OCI-LY7 (cell line): ENCODE results near the gene TMEM95. TPM values are rescaled to one million over a fixed set of nuclear protein-coding genes. Genes with fewer than 3 reads are reported as not detected.
A peak's percentile ranks its signal among the peaks of the same experiment; 100 is the strongest.

Experiments
- BruUV-seq: library from RNA; stranded (reverse); fragments of 400-500 nt; replicated peaks from 2 replicates; lab custom pipeline; 2021; lab: Mats Ljungman, UMichigan
- CTCF ChIA-PET: fragments of 300-600 bp; sonication (Branson Sonifier 250); formaldehyde crosslinking; loops from one replicate; lab custom pipeline; 2022; ENCODE audit warnings: antibody characterized with exemption; ENCODE audit not compliant: unreplicated experiment; lab: Charles Lee
- POLR2A ChIA-PET: fragments of 300-600 bp; sonication (Branson Sonifier 250); formaldehyde crosslinking; loops from one replicate; lab custom pipeline; 2022; ENCODE audit warnings: antibody characterized with exemption; lab: Charles Lee
- DNase-seq: peaks from one replicate; pipeline ENCODE4 v3.0.0-alpha.2; 2015; ENCODE audit warnings: low spot score
- H2AFZ ChIP-seq: fragments of 200-600 bp; sonication (generic), shearing (Covaris generic); 2 replicates; pipeline ENCODE4 v1.6.1; 2014; ENCODE audit warnings: mild to moderate bottlenecking, antibody characterized with exemption, low read length, moderate library complexity
- H3K27ac ChIP-seq: fragments of 200-600 bp; sonication (generic); 2 replicates; pipeline ENCODE4 v1.5.1; 2014; ENCODE audit warnings: mixed run types, low read depth, mild to moderate bottlenecking, moderate library complexity, low read length, inconsistent platforms; ENCODE audit not compliant: poor library complexity, severe bottlenecking
- H3K36me3 ChIP-seq: fragments of 200-600 bp; sonication (generic); 2 replicates; pipeline ENCODE4 v1.6.1; 2014; ENCODE audit warnings: mild to moderate bottlenecking, antibody characterized with exemption, low read length, moderate library complexity, mixed read lengths; ENCODE audit not compliant: insufficient read depth
- H3K4me1 ChIP-seq: fragments of 200-600 bp; sonication (generic); 2 replicates; pipeline ENCODE4 v1.5.1; 2014; ENCODE audit warnings: mild to moderate bottlenecking, low read length; ENCODE audit not compliant: insufficient read depth, poor library complexity, severe bottlenecking
- H3K4me2 ChIP-seq: fragments of 200-600 bp; sonication (generic); 2 replicates; pipeline ENCODE4 v1.6.1; 2014; ENCODE audit warnings: mild to moderate bottlenecking, low read length
- H3K4me3 ChIP-seq: fragments of 200-600 bp; sonication (generic); 2 replicates; pipeline ENCODE4 v1.5.1; 2014; ENCODE audit warnings: mild to moderate bottlenecking, low read depth, low read length; ENCODE audit not compliant: poor library complexity, severe bottlenecking
- H3K79me2 ChIP-seq: fragments of 200-600 bp; sonication (generic); 2 replicates; pipeline ENCODE4 v1.6.1; 2016; ENCODE audit warnings: low read depth, mild to moderate bottlenecking, low read length, moderate library complexity, mixed read lengths; ENCODE audit not compliant: insufficient read depth
- H3K9me2 ChIP-seq: fragments of 200-600 bp; sonication (generic); 2 replicates; pipeline ENCODE4 v1.6.1; 2016; ENCODE audit warnings: mild to moderate bottlenecking, low read length, mixed read lengths; ENCODE audit not compliant: insufficient read depth
- H3K9me3 ChIP-seq: fragments of 200-600 bp; sonication (generic); 2 replicates; pipeline ENCODE4 v1.6.1; 2014; ENCODE audit warnings: mild to moderate bottlenecking, mixed run types, low read length, mixed read lengths
- H4K20me1 ChIP-seq: fragments of 200-600 bp; sonication (generic); 2 replicates; pipeline ENCODE4 v1.6.1; 2014; ENCODE audit warnings: mild to moderate bottlenecking, antibody characterized with exemption, low read length, moderate library complexity, mixed read lengths; ENCODE audit not compliant: insufficient read depth
- EZH2phosphoT487 ChIP-seq: fragments of 200-600 bp; sonication (generic); IDR thresholded peaks from 2 replicates; pipeline ENCODE4 v1.6.1; 2018; ENCODE audit warnings: low read depth, borderline replicate concordance, mild to moderate bottlenecking, mixed run types, antibody characterized with exemption, low read length, moderate library complexity, mixed read lengths
- intact Hi-C: fragments of 100-400 bp; cut with micrococcal nuclease; formaldehyde crosslinking; loops from one replicate; pipeline ENCODE4 v1.10.0; 2022; ENCODE audit not compliant: unreplicated experiment
- total RNA-seq, 2 experiments: library from RNA; depleted of rRNA in 1 of 2; stranded (reverse); fragments of >200 nt in 1 of 2; shearing (Covaris generic) in 1 of 2; gene quantifications; 2 replicates each; pipeline ENCODE4 v1.2.3, GENCODE V29; 2014 to 2022
- TF ChIP-seq, protein P1 (sequence below): fragments of 200-600 bp; sonication (generic); conservative IDR thresholded peaks from 2 replicates; pipeline ENCODE4 v1.5.1; 2014; ENCODE audit warnings: mild to moderate bottlenecking, antibody characterized with exemption, low read length, moderate library complexity, mixed read lengths

Gene TMEM95
- total RNA-seq, 2 experiments from 2014 or later, result not detected

DNA sequence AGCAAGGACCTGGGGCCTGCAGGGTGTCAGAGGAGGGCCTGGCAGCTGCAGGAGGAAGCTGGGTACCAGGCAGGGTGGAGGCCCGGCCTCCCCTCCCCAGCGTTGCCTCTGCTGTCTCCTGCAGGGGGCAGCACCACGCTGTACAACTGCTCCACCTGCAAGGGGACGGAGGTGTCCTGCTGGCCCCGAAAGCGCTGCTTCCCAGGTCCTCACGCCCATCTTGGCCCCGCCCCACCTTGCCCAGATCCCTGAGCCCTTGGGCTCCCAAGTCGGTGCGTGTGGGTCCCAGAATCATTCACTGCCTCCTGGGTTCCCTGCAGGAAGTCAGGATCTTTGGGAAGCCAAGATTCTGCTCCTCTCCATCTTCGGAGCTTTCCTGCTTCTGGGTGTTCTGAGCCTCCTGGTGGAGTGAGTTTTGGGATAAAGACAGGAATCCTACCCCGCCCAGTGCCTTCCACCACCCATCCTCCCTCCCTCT lies 1.2 kb downstream of the TMEM95 start:
- no TSS peak for BruUV-seq
- Histone ChIP-seq H3K9me3 (no peaks in the 10 kb centered on the region), H3K4me2 (peak overlapping the region; percentile 41; the same call in 1 of the 2 replicates), H3K9me2 (no peaks in the 10 kb centered on the region), H3K27ac (no peak overlapping the region), H4K20me1 (no peaks in the 10 kb centered on the region), H3K79me2 (no peaks in the 10 kb centered on the region), H3K4me1 (peaks cover 18% of the 10 kb centered on the region), H2AFZ (peak overlapping the region; percentile 29; the same call in 1 of the 2 replicates), H3K36me3 (no peaks in the 10 kb centered on the region), H3K4me3 (no peak overlapping the region)
- intact Hi-C loops, result loop anchor here (1.0 kb wide), 2 partner anchors 81 to 205 kb away; partner anchors contain the start of gene SENP3
- CTCF ChIA-PET, result interaction anchor here (0.6 to 2.6 kb wide), 6 partner anchors 20 to 715 kb away, joined by 3 to 13 read pairs (median 4); partner anchors contain the start of genes ACAP1 and PLSCR3
- TF ChIP-seq EZH2phosphoT487, result no peak
- TF ChIP-seq, protein P1, sequence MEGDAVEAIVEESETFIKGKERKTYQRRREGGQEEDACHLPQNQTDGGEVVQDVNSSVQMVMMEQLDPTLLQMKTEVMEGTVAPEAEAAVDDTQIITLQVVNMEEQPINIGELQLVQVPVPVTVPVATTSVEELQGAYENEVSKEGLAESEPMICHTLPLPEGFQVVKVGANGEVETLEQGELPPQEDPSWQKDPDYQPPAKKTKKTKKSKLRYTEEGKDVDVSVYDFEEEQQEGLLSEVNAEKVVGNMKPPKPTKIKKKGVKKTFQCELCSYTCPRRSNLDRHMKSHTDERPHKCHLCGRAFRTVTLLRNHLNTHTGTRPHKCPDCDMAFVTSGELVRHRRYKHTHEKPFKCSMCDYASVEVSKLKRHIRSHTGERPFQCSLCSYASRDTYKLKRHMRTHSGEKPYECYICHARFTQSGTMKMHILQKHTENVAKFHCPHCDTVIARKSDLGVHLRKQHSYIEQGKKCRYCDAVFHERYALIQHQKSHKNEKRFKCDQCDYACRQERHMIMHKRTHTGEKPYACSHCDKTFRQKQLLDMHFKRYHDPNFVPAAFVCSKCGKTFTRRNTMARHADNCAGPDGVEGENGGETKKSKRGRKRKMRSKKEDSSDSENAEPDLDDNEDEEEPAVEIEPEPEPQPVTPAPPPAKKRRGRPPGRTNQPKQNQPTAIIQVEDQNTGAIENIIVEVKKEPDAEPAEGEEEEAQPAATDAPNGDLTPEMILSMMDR, result peak; percentile 88
- POLR2A ChIA-PET, result interaction anchor here (0.6 to 1.5 kb wide), 5 partner anchors 14 to 80 kb away, joined by 3 to 6 read pairs (median 4); partner anchors contain the start of genes NEURL4 and TMEM102
- DNase-seq, result peak; percentile 90

DNA sequence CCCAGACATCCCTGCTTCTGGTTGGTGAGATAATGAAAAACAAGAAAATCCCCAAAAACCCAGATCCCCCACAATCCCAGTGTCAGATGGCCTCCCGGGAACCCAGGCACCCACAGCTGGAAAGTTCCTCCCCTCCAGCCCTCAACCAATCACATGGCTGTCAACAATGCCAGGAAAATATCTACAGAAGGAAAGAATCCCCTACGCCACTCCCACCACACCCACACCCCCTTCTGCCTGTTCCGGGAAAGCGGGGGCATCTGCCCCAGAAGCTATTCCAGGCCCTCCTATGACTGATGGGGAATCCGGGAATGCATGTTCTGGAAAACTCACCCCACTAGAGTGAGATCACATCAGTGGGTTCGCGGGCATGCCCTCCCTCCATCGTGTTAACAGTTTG lies 1.8 kb downstream of the TMEM95 start:
- H3K27ac ChIP-seq, result no peak overlapping the region
- intact Hi-C loops, result loop anchor here (1.0 kb wide), 2 partner anchors 81 to 205 kb away; partner anchors contain the start of gene SENP3
- POLR2A ChIA-PET, result interaction anchor here (1.5 kb wide), 1 partner anchor 79 kb away, joined by 5 read pairs; the partner anchor contains the start of gene TMEM102

More for the DNA sequence above, 1.8 kb downstream of the TMEM95 start:
- H3K4me3 ChIP-seq, result no peak overlapping the region
- no peaks in the 10 kb centered on the region for H4K20me1 ChIP-seq
- BruUV-seq, result no TSS peak
- H3K4me1 ChIP-seq, result peaks cover 14% of the 10 kb centered on the region
- H3K36me3 ChIP-seq, result no peaks in the 10 kb centered on the region
- no peaks in the 10 kb centered on the region for H3K9me3 ChIP-seq
- no peak overlapping the region for H2AFZ ChIP-seq
- CTCF ChIA-PET, result interaction anchor here (0.7 to 2.6 kb wide), 2 partner anchors 79 to 715 kb away, joined by 9 to 13 read pairs; no protein-coding TSS in a partner anchor
- no peaks in the 10 kb centered on the region for H3K79me2 ChIP-seq
- no peaks in the 10 kb centered on the region for H3K9me2 ChIP-seq
- H3K4me2 ChIP-seq, result no peak overlapping the region
- TF ChIP-seq, protein P1, result no peak
- no peak for TF ChIP-seq EZH2phosphoT487
- DNase-seq, result no peak
